C4-2B (cell line): Measurements from ENCODE around the gene EHBP1L1.

ENCODE experiments used
- ZFX ChIP-seq: fragments of 450-650 bp; IDR thresholded peaks from 2 replicates; pipeline ENCODE4 v1.6.1; 2017
- TF ChIP-seq, protein P1 (sequence below): fragments of 450-650 bp; conservative IDR thresholded peaks from 2 replicates; pipeline ENCODE4 v1.5.1; 2017; ENCODE audit warnings: mild to moderate bottlenecking

DNA sequence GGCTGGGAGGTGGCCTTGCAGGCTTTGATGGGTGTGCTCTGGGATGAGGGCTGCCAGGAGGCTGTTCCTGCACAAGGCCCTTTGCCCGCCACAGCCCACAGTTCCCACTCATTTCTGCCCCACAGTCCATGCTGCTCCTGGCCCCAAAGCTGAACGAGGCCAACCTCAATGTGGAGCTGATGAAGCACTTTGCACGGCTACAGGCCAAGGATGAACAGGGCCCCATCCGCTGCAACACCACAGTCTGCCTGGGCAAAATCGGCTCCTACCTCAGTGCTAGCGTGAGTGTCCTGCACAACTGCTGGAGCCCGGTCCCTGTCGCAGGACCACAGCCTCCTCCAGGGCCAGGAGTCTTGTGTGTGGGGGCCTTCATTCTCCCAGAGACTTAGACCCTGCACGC lies 40.8 kb upstream of the EHBP1L1 start:
- TF ChIP-seq, protein P1, sequence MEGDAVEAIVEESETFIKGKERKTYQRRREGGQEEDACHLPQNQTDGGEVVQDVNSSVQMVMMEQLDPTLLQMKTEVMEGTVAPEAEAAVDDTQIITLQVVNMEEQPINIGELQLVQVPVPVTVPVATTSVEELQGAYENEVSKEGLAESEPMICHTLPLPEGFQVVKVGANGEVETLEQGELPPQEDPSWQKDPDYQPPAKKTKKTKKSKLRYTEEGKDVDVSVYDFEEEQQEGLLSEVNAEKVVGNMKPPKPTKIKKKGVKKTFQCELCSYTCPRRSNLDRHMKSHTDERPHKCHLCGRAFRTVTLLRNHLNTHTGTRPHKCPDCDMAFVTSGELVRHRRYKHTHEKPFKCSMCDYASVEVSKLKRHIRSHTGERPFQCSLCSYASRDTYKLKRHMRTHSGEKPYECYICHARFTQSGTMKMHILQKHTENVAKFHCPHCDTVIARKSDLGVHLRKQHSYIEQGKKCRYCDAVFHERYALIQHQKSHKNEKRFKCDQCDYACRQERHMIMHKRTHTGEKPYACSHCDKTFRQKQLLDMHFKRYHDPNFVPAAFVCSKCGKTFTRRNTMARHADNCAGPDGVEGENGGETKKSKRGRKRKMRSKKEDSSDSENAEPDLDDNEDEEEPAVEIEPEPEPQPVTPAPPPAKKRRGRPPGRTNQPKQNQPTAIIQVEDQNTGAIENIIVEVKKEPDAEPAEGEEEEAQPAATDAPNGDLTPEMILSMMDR: no peak
- TF ChIP-seq ZFX: no peak
